Endothelial cell of umbilical vein (primary cell): Measurements from ENCODE around the gene KBTBD4.

Experiments
- CTCF ChIP-seq, 2 donors: IDR thresholded peaks; 1 replicate in 1 of 2; 2 replicates in 1 of 2; pipeline ENCODE4 v1.5.1; 2011; ENCODE audit warnings: low read length in 2 of 2, mild to moderate bottlenecking in 2 of 2, moderate library complexity in 2 of 2, control low read depth in 1 of 2, inconsistent platforms in 1 of 2, low read depth in 1 of 2; ENCODE audit not compliant: insufficient read depth in 1 of 2; ENCODE audit errors: extremely low read depth in 1 of 2
- EZH2 ChIP-seq: IDR thresholded peaks from 2 replicates; pipeline ENCODE4 v1.6.1; 2012; ENCODE audit warnings: borderline replicate concordance, low read depth, mild to moderate bottlenecking, moderate library complexity, low read length, inconsistent platforms; ENCODE audit not compliant: severe bottlenecking
- FOS ChIP-seq: IDR thresholded peaks from 2 replicates; pipeline ENCODE4 v1.6.1; 2011; ENCODE audit warnings: mild to moderate bottlenecking, low read length, moderate library complexity, borderline replicate concordance; ENCODE audit not compliant: insufficient read depth
- GATA2 ChIP-seq: IDR thresholded peaks from 2 replicates; pipeline ENCODE4 v1.7.0; 2011; ENCODE audit warnings: low read depth, mild to moderate bottlenecking, moderate library complexity, mixed read lengths, low read length; ENCODE audit not compliant: insufficient read length, insufficient read depth
- MAX ChIP-seq: IDR thresholded peaks from 2 replicates; pipeline ENCODE4 v1.6.1; 2011; ENCODE audit not compliant: insufficient read depth, insufficient read length
- MYC ChIP-seq: IDR thresholded peaks from one replicate; pipeline ENCODE4 v1.6.1; 2011; ENCODE audit warnings: mild to moderate bottlenecking, low read depth, low read length
- POLR2A ChIP-seq: IDR thresholded peaks from 2 replicates; pipeline ENCODE4 v1.6.1; 2012; ENCODE audit warnings: low read depth, mild to moderate bottlenecking, control low read depth, low read length
- POLR2AphosphoS5 ChIP-seq: IDR thresholded peaks from 2 replicates; pipeline ENCODE4 v1.6.1; 2012; ENCODE audit warnings: low read depth, mild to moderate bottlenecking, control low read depth, low read length, moderate library complexity; ENCODE audit not compliant: insufficient read depth

GRCh38 chr11:47592970-47593369 is 14.2 kb upstream of the KBTBD4 start:
- TF ChIP-seq CTCF (IDR thresholded peaks at IDR 0.05; ENCODE audit: extremely low read depth in 1 of 2, insufficient read depth in 1 of 2, low read depth in 1 of 2, low read length in 2 of 2), result no peak
- no peak for TF ChIP-seq EZH2
- no peak for TF ChIP-seq POLR2A
- TF ChIP-seq POLR2AphosphoS5, result no peak
- no peak for TF ChIP-seq MYC
- TF ChIP-seq GATA2, result no peak
- no peak for TF ChIP-seq MAX
- no peak for TF ChIP-seq FOS
